GM18511 (cell line): Measurements from ENCODE around the gene ZSWIM2.
"Not testable (repeated sequence)": the region's sequence is repeated elsewhere in the genome, so short reads cannot be mapped to it uniquely, and the experiment has no call there.

Experiments
- ATAC-seq: cut with Tn5 transposase; IDR thresholded peaks from one replicate; pipeline ENCODE4 v1.9.1; 2021; ENCODE audit warnings: mild to moderate bottlenecking, moderate library complexity; ENCODE audit not compliant: unreplicated experiment

The ZSWIM2 gene

DNA sequence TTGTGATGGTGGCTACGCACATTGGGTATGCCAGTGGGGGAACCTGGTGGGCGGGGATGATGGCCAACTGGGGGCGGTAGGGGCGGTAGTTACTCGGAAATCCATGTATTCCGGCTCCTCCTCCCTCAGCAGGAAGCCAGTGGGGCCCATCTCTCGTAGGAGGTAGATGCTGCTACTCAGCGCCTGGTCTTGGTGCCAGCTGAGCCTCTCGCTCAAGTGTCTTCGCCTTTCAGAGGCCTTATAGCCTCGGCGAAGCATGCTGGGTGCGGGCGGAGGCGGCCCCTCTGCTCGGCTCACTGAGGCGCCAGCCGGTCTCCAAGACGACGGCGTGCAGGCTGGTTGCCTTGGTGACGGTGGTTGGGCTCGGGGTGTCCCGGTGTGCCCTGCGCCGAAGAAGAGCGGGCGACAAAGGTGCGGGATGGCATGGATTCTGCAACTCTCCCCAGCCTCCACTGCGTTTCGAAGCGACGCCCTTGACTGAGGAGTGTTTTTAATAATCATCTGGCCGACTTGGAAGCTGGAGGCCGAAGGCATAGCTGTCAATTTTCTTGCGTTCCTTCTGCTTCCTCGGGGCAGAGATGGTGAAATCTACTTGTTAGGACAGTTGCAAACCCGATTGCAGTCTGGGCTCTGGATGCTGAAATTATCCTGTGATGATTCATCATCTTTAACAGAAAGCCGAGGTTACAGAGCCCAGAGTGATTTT lies at the start of gene ZSWIM2:
Gene ZSWIM2, minus strand, starts transcription at position 298 of the 706 bp plus-strand sequence. Its CDS starts 40 bp downstream, at position 258.
- peak; percentile 84 for ATAC-seq

DNA sequence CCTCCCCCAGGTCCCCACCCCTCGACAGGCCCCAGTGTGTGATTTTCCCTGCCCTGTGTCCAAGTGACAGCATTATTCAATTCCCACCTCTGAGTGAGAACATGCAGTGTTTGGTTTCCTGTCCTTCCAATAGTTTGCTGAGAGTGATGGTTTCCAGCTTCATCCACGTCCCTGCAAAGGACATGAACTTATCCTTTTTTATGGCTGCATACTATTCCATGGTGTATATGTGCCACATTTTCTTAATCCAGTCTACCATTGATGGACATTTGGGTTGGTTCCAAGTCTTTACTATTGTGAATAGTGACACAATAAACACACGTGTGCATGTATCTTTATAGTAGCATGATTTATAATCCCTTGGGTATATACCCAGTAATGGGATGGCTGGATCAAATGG lies 47.2 kb upstream of the ZSWIM2 start:
- ATAC-seq = not testable (repeated sequence)

DNA sequence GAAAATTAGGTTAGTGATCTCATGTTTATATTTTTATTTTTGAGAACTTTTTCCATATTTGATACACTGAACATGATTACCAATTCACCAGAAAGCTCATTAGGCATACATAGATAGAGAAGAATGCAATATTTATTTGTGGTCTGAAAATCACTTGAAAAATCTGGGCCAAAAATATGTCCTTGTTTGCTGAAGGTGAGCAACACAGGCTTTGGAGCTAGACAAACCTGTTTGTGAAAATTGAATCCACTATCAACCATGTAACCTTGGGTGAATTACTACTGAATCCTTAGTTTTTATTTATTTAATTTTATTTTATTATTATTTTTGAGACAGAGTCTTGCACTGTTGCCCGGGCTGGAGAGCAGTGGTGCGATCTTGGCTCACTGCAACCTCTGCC lies 46.5 kb upstream of the ZSWIM2 start:
- ATAC-seq = no peak

GRCh38 chr2:186894478-186894877 lies 45.5 kb upstream of the ZSWIM2 start:
- no peak for ATAC-seq

DNA sequence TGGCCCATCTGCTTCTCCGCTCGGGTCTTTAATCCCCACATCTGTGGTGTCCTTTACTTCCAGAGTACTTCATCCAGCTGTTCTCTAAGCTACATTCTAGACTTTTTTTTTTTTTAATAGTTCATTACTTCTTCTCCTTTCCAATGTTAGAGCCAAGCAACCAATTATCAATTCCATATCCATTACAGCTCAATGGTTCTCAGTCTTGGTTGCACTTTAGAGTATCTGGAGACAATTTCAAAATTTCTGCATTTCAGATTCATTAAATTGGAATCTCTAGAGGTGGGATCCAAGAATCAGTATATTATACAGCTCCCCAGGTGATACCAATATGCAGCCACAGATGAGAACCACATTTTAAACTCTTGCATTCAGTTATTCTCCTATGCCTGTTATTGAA lies 43.9 kb upstream of the ZSWIM2 start:
- no peak for ATAC-seq

DNA sequence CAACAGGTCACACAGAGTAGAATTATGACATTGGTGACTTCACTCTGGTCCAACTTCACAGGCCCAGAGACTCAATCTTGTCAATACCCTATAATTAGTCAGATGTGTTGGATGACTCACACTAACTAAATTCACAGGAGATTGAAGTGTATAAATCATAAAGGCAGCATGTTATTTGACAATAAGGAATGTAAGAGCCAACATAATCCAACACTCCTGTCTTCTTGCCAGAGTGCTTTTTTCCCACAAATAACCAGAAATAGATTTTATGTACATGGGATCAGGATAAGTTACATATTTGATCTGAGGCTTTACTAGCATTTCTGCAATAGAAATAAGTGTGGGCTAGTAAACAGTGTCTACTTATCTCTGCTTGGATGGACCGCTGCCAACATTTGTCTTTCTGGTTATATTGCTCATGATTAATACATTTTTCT lies 42.2 kb upstream of the ZSWIM2 start:
- ATAC-seq = no peak

- ATAC-seq = no peak
These were observed 40.3 kb upstream of the ZSWIM2 start for GRCh38 chr2:186889101-186889879.

DNA sequence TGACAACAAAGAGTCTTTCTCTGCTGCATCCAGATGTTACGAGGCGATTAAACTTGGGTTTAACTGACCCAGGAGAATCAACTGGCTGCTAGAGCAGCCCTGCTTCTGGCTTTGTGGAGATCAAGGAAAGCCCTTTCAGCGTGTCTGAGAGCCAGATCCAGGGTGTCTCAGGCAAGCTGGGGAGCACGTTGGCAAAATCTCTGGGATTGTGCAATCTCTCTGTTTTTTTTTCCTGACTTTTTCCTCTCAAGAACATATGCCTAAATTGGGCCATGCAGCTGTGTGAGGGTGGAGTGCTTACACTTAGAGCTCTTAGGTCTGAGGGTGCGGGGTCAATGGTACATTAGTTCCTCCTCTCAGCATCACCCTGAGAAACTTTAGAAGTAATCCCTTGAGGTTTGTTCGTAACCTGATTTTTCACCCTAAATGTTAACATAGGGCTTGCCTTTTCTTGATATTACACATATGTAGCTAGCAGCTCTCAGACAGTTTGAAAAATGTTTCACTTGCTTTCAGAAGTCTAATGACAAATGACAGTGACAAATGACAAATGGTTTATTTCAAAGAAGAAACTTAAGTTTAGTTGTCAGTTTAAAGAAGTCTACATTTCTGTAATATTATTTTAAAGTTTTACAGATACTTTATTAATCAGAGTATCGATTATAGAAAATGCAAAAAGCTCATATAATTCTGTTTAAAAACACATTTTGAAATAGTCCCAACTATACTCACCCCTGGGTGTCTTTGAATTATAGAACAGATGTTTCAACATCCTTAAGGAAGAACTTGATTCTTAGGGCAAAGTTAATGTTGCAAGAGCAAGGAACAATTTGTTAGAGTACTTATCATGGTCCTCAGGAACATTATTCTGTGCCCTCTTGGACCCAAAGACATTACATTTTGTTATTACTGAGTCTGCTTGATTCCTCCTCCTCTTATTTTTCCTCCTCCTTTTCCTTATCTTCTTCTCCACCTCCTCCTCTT lies 38.4 kb upstream of the ZSWIM2 start:
- ATAC-seq = no peak

DNA sequence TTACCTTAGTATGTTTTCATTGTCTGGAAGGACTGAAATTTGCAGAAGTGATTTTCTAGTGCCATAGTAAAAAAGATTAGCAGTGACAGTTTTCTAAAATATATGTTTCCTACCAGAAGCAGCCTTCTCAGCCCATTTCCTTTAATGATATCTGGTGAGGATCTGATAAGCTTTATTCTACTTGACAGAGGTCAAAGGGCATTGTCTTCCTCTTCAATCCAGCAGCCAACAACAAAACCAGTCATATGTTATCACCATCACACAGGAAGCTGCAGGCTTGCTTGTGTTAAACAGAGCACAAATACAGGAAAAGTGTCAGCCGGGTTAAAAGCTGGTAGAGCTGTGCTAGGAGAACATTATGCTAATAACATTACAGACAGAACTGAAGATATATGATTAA lies 35.6 kb upstream of the ZSWIM2 start:
- no peak for ATAC-seq

DNA sequence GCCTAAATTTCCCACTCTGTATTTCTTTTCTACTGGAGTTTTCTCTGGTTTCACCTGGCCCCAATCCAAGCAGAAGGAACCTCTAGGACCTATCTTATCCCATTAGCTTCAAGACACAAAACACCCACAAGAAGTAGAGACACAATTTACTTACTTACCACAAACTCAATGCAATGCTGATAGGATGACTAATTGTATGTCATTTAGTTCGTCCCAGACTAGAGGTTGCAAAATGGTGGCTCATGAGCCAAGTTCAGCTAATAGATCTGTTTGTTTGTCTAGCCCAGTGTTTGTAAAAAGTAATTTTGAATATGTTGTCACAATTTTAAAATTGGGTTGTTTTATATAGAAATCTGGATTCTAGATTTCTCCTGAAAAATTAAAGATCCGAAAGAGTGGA lies 34.7 kb upstream of the ZSWIM2 start:
- ATAC-seq = no peak

DNA sequence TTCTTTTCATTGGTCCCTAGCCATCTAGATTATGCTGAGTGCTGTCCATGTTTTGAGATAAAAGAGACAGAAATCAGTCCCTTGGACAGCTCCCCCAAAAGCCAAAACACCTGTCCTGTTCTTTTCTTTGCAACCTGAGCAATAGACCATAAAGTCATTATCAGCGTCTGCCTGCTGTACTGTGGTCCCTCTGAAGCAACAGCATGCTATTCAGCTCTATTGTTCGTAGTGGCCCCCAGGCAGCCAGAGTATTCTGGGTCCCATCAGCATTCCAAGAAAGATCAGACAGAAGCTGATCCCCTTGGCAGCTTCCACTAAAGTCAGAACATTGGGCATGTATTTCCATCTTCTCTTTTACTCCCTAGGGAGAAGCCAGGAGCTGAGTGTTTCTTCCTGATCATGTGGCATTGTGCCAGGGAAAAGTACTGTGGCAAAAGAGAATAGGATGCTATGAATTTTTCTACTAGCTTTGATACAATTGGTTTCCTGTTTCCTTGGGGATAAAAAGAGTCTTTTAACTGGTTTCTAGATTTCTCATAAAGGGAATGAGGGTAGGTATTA lies 33.6 kb upstream of the ZSWIM2 start:
- ATAC-seq = no peak

DNA sequence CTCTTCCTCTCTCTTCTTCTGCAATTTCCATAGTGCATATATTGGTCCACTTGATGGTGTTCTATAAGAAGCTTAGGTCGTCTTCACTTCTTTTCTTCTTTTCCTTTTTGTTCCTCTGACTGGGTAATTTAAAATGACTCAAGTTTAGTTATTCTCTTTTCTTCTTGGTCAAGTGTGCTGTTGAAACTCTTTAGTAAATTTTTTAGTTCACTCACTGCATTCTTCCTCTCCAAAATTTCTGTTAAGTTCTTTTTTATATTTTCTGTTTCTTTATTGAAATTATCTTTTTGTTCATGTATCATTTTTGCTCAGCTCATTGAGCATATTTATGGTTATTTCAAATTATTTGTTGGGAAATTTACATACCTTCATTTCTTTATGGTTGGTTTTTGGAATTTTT lies 32.7 kb upstream of the ZSWIM2 start:
- no peak for ATAC-seq

GRCh38 chr2:186879312-186879711 lies 30.3 kb upstream of the ZSWIM2 start:
- no peak for ATAC-seq

DNA sequence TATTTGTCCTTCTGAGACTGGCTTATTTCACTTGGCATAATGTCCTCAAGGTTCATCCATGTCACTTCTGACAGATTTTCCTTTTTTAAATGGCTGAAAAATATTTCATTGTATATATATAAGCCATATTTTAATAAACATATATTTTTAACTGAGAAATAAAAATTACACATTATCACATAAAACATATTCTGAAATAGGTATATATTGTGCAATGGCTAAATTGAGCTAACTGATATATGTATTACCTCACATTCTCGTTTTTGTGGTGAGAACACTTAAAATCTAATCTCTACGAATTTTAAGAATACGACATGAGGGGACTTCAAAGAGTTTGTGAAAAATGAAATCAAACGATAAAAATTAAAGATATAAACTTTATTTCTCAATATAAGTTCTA lies 25.7 kb upstream of the ZSWIM2 start:
- no peak for ATAC-seq

GRCh38 chr2:186871881-186872280 lies 22.9 kb upstream of the ZSWIM2 start:
- no peak for ATAC-seq

GRCh38 chr2:186868344-186868743 lies 19.4 kb upstream of the ZSWIM2 start:
- ATAC-seq = no peak

GRCh38 chr2:186862869-186863709 lies 14.1 kb upstream of the ZSWIM2 start:
- peak; percentile 58 for ATAC-seq

- ATAC-seq = no peak
These were observed 6.2 kb upstream of the ZSWIM2 start for GRCh38 chr2:186855216-186855615.

DNA sequence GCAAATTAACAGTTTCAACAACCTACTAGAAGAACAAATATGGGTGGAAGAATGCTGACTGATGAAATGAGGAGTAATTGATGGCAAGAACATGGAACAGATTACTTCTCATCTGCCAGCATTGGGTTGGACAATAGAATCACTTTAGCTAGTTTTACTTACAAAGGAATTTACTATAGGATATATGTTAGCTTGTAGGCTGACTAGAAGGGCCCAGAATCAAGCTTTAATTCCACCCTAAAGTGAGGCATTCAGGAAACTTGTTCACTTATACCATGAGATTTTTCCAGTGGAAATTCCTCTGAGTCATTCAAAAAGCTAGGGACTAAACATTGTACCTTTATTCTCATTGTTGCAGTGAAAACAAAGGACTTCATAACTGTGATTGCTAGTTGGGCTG lies 5.0 kb upstream of the ZSWIM2 start:
- ATAC-seq = no peak

DNA sequence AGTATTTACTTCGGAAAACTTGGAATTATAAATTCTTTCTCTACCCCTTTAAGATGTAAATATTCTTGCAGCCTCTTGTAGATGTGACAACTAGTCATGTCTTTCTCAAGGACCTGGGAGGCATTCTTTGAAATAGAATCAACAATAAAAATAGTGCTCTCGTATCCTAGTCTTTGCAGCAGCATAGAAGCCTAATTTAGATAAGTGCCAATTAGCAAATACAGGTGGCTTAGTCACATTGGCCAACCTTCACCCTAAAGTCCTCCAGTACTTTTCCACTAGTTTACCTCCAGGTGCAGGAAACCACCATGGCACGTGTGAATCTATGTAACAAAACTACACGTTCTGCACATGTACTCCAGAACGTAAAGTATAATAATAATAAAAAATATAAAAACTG lies 3.5 kb upstream of the ZSWIM2 start:
- no peak for ATAC-seq
